Lower leg skin (tissue), 3 donors: ENCODE measurements around the gene UGT3A2.

Experiments
- POLR2A ChIP-seq, 2 donors: fragments of 450-650 bp; IDR thresholded peaks; one replicate each; pipeline ENCODE4 v1.6.1; 2016 to 2017; ENCODE audit warnings: antibody characterized with exemption in 2 of 2, mild to moderate bottlenecking in 1 of 2, moderate library complexity in 1 of 2
- TF ChIP-seq, protein P1 (sequence below), 3 donors: fragments of 450-650 bp; IDR thresholded peaks; one replicate each; pipeline ENCODE4 v1.5.1; 2016; ENCODE audit warnings: antibody characterized with exemption in 3 of 3, mild to moderate bottlenecking in 3 of 3, moderate library complexity in 2 of 3

DNA sequence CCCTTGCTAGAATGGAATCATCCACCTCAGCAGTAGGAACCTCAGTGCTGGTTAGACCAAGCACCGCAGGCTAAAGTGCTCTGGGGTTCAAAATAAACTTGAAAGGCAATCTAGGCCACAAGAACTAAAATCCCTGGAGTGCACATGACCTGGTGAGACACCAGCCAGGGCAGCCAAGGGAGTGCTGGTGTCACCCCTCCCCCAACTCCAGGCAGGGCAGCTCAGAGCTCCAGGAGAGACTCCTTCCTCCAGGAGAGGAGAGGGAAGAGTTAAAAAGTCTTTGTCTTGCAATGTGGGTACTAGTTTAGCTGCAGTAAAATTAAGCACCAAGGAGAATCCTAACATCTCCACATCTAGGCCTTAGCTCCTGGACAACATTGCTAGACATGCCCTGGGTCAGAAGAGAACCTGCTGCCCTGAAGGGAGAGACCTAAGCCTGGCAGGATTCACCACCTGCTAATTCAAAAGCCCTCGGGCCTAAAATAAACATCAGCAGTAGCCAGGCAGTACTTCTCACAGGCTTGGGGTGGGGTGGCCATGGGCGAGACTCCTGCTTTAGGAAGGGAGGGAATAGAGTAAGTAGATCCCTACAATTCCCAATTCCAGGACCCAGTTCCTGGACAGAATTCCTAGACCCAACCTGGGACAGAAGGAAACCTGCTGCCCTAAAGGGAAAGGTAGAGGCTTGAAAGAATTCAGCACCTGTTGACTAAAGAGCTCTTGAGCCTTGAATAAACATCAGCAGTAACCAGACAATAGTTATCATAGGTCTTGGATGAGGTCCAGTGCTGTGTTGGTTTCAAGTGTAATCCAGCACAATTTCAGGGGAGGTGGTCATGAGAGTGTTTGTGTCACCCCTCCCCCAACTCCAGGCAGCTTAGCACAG lies 25.8 kb downstream of the UGT3A2 start:
- TF ChIP-seq, protein P1, sequence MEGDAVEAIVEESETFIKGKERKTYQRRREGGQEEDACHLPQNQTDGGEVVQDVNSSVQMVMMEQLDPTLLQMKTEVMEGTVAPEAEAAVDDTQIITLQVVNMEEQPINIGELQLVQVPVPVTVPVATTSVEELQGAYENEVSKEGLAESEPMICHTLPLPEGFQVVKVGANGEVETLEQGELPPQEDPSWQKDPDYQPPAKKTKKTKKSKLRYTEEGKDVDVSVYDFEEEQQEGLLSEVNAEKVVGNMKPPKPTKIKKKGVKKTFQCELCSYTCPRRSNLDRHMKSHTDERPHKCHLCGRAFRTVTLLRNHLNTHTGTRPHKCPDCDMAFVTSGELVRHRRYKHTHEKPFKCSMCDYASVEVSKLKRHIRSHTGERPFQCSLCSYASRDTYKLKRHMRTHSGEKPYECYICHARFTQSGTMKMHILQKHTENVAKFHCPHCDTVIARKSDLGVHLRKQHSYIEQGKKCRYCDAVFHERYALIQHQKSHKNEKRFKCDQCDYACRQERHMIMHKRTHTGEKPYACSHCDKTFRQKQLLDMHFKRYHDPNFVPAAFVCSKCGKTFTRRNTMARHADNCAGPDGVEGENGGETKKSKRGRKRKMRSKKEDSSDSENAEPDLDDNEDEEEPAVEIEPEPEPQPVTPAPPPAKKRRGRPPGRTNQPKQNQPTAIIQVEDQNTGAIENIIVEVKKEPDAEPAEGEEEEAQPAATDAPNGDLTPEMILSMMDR (IDR thresholded peaks at IDR 0.05) = no peak
- no peak for TF ChIP-seq POLR2A (IDR thresholded peaks at IDR 0.05)
